ENCODE data around the gene BSCL2. TPM values are rescaled to one million over a fixed set of nuclear protein-coding genes. Genes with fewer than 3 reads are reported as not detected.

The BSCL2 gene
- total RNA-seq, 1 experiment from 2014 or later, result 77.4 TPM

DNA sequence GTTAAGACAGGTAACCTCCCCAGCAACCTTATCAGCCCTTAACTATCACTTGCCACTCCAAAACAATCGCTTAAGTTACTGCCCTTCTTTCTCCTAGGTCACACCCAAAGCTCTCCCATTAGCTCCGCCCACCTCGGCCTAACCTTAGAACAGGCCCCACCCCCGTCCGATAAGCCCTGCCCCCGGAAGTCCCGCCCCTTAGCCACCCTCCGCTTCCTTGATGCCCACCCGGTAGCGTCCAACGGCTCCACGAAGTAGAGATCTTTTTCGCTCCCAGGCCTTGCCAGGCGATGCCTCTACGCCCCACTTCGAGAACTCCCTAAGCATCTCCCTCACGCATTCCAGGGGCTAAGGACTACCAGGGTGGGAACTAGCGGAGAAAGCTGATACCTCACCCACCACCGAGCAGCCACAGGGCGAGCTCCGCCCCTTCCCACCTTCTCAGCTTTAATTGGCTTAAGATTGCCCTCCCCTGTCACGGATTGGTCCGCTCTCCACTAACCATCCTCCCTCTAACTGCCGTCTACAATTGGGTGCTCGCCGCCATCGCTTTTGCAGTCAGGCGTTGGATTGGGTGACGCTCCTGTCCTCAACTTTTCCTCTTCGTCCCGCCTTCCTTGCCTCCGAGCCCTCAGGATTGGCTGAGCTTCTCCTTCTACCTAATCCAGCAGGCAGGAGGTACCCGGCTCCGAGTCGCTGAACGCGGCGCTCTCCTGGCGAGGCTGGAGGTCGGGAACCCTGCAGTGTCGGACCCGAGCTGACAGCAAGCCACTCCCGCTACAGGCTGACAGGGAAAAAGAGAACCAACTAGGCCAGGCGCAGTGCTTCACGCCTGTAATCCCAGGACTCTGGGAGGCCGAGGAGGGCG lies 46.7 kb upstream of the BSCL2 start, which contains the start of gene ZBTB3:
Gene ZBTB3 (minus strand): TSS at position 425 of the 868 bp plus-strand sequence. CDS start 496 bp downstream, outside the sequence.
- H3K14ac ChIP-seq (ENCODE audit: insufficient read depth, low read length), result peak within 1 kb of the TSS; percentile 80
- H2BK15ac ChIP-seq (ENCODE audit: low read depth, low read length), result no peak within 1 kb of the TSS
- peak; percentile 100 for DNase-seq
- peak within 1 kb of the TSS; percentile 79 for H3K9ac ChIP-seq (ENCODE audit: extremely low read depth, insufficient read length, low read length)
- H4K5ac ChIP-seq (ENCODE audit: insufficient read length, low read depth, low read length), result no peak within 1 kb of the TSS
- H3K9me3 ChIP-seq (ENCODE audit: control insufficient read depth, low read depth, low read length), result no peaks in the 10 kb centered on the region
- Mint-ChIP-seq H3K9me3 (no peaks in the 10 kb centered on the region), H3K27ac (peak within 1 kb of the TSS; percentile 99), H3K4me3 (peak within 1 kb of the TSS; percentile 97 to 99), H3K36me3 (ENCODE audit: insufficient read depth in 1 of 3, low read depth in 3 of 3) (peaks cover 27 to 40% (median 31%) of the 10 kb centered on the region in 3 experiments), H3K27me3 (ENCODE audit: low read depth) (no peaks in the 10 kb centered on the region), H3K4me1 (peaks cover 27 to 36% of the 10 kb centered on the region in 2 experiments)
- peak within 1 kb of the TSS; percentile 88 for H3K18ac ChIP-seq (ENCODE audit: insufficient read length, low read depth, low read length)
- no peak within 1 kb of the TSS for H3K23ac ChIP-seq (ENCODE audit: insufficient read length, low read depth, low read length)
- H3K4me1 ChIP-seq (ENCODE audit: insufficient read depth, low read length), result no peaks in the 10 kb centered on the region
- H3K79me2 ChIP-seq (ENCODE audit: insufficient read depth, low read length), result peaks cover 21% of the 10 kb centered on the region; the same call in 1 of the 2 replicates
- H3T11ph ChIP-seq (ENCODE audit: low read length), result no peak within 1 kb of the TSS
- H3K4ac ChIP-seq (ENCODE audit: low read depth, low read length), result no peak within 1 kb of the TSS
- H2BK12ac ChIP-seq (ENCODE audit: insufficient read length, low read depth, low read length), result no peak within 1 kb of the TSS
- H4K20me1 ChIP-seq (ENCODE audit: control insufficient read depth, insufficient read depth, insufficient read length), result no peaks in the 10 kb centered on the region
- no CpG with 5 or more reads among the region's 47 CpGs for WGBS (ENCODE audit: extremely low coverage, insufficient read length, low lambda C conversion rate)
- H3K56ac ChIP-seq (ENCODE audit: insufficient read length, low read depth, low read length), result no peak within 1 kb of the TSS
- H2BK5ac ChIP-seq (ENCODE audit: insufficient read length, low read length), result no peak within 1 kb of the TSS
- H3K79me1 ChIP-seq (ENCODE audit: insufficient read depth, low read depth, low read length, poor library complexity, severe bottlenecking), result peaks cover 10% of the 10 kb centered on the region
- no peak within 1 kb of the TSS for H2BK120ac ChIP-seq (ENCODE audit: low read depth, low read length, poor library complexity, severe bottlenecking)
- H2AK5ac ChIP-seq (ENCODE audit: insufficient read length, low read length), result no peak within 1 kb of the TSS
- no peaks in the 10 kb centered on the region for H3K27me3 ChIP-seq (ENCODE audit: insufficient read depth, low read length)
- H4K91ac ChIP-seq (ENCODE audit: insufficient read length, low read depth, low read length), result no peak within 1 kb of the TSS
- H2BK20ac ChIP-seq (ENCODE audit: low read depth, low read length, poor library complexity, severe bottlenecking), result no peak within 1 kb of the TSS
- peak within 1 kb of the TSS; percentile 45 for H3K4me2 ChIP-seq (ENCODE audit: insufficient read depth, insufficient read length, low read length)
- TF ChIP-seq, protein P1, sequence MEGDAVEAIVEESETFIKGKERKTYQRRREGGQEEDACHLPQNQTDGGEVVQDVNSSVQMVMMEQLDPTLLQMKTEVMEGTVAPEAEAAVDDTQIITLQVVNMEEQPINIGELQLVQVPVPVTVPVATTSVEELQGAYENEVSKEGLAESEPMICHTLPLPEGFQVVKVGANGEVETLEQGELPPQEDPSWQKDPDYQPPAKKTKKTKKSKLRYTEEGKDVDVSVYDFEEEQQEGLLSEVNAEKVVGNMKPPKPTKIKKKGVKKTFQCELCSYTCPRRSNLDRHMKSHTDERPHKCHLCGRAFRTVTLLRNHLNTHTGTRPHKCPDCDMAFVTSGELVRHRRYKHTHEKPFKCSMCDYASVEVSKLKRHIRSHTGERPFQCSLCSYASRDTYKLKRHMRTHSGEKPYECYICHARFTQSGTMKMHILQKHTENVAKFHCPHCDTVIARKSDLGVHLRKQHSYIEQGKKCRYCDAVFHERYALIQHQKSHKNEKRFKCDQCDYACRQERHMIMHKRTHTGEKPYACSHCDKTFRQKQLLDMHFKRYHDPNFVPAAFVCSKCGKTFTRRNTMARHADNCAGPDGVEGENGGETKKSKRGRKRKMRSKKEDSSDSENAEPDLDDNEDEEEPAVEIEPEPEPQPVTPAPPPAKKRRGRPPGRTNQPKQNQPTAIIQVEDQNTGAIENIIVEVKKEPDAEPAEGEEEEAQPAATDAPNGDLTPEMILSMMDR (conservative IDR thresholded peaks at IDR 0.05), result no peak
- peaks cover 3% of the 10 kb centered on the region for H3K23me2 ChIP-seq (ENCODE audit: insufficient read length, low read depth, low read length, poor library complexity, severe bottlenecking)
- H4K8ac ChIP-seq (replicated peaks; ENCODE audit: insufficient read length, low read depth, low read length), result no peak within 1 kb of the TSS
- peak within 1 kb of the TSS; percentile 46 for H2AFZ ChIP-seq (ENCODE audit: low read length)
- H3K27ac ChIP-seq (ENCODE audit: insufficient read length, low read depth, low read length), result peak within 1 kb of the TSS; percentile 50
